ENCODE results near the gene UBE2E2. TPM values are rescaled to one million over a fixed set of nuclear protein-coding genes. Genes with fewer than 3 reads are reported as not detected.

Gene UBE2E2
- total RNA-seq, 1 experiment from 2014 or later, result 27.5 TPM

GRCh38 chr3:23275061-23275460 is 71.9 kb downstream of the UBE2E2 start:
- no peak for DNase-seq (ENCODE audit: low read depth)

DNA sequence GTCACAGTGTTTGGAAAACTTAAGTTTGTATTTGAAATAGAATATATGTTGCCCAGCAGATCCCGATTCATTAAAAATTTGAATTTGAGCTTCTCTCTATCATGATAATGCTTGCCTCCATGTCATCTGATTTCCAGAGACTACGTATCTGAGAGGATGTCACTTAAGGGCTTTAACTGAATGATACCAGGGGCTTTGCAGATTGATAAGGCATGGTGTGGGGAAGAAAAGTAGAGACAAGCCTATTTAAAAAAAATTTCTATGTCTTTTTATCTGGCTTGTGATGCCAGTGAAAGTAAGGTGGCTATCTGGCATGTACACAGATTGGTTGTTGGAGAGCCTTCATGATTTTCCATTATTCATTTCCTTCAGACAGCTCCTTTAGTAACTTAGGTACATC is 72.7 kb downstream of the UBE2E2 start:
- no peak for DNase-seq (ENCODE audit: low read depth)

DNA sequence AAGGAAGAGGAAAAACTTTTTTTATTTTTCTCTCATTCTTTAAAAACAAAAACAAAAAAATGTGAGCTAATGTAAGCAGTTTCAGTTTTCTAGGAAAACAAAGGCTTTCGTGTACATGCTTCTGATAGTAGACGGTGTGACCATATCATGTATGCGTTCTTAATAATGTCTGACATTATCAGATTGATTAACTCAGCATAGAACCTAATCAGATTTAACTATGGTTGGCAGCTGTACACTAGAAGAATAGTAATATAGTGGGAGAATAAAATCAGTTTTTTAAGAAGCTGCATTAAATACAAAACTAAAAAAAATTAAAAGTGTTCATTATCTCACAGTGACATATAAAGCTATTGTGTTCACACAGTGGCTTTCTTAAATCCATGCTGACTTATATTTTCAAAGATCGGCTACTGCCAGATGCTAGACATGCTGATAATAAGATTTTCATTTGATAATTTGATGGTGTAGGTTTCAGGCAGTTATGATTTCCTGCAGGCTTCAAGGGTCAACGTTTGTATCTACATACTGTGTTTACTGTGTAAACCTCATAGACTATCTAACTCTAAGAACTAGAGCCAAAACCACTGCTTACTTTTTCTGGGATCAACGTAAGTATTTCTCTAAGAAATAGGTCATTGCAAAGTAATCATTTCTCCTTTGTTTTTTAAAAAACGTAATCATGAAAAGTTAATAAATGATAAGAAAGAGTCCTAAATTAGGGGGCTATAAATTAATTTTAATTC is 74.0 kb downstream of the UBE2E2 start:
- no peak for DNase-seq (ENCODE audit: low read depth)

- DNase-seq (ENCODE audit: low read depth), result no peak
These were observed 74.6 kb downstream of the UBE2E2 start for GRCh38 chr3:23277688-23278087.

- DNase-seq (ENCODE audit: low read depth), result no peak
These were observed 80.5 kb downstream of the UBE2E2 start for GRCh38 chr3:23283625-23284024.

DNA sequence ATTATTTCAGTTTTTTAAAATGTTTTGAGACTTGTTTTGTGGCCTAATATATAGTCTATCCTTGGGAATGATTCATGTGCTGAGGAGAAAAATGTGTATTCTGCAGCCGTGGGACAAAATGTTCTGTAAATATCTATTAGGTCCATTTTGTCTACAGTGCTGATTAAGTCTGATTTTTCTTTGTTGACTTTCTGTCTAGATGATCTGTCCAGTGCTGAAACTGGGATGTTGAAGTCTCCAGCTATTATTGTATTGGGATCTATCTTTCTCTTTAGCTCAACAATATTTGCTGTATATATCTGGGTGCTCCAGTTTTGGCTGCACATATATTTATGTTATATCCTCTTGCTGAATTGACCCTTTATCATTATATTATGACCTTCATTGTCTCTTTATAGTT is 85.2 kb downstream of the UBE2E2 start:
- DNase-seq (ENCODE audit: low read depth), result no peak

DNA sequence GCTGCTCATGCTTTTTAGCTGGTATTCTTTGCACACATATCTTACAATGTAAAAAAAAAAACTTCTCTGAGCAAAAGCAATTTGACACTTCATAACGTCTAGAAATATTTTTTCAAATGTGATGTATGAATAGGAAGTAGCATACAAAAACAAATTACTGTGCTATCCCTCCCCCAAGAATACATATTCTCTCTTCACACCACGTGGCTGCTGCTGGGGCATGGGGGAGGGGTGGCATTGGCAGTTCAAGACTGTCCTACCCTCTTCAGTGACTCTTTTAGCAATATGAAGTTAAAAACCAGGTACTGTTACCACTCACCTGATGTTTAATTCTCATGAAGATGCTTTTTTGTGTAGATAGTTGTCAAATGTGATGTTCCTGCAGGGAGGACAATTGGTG is 85.6 kb downstream of the UBE2E2 start:
- no peak for DNase-seq (ENCODE audit: low read depth)

GRCh38 chr3:23292432-23292831 is 89.3 kb downstream of the UBE2E2 start:
- DNase-seq (ENCODE audit: low read depth), result no peak

- DNase-seq (ENCODE audit: low read depth), result no peak
These were observed 91.8 kb downstream of the UBE2E2 start for GRCh38 chr3:23294770-23295387.

GRCh38 chr3:23301819-23302218 is 98.7 kb downstream of the UBE2E2 start:
- no peak for DNase-seq (ENCODE audit: low read depth)

- no peak for DNase-seq (ENCODE audit: low read depth)
These were observed 99.1 kb downstream of the UBE2E2 start for GRCh38 chr3:23302271-23302670.

DNA sequence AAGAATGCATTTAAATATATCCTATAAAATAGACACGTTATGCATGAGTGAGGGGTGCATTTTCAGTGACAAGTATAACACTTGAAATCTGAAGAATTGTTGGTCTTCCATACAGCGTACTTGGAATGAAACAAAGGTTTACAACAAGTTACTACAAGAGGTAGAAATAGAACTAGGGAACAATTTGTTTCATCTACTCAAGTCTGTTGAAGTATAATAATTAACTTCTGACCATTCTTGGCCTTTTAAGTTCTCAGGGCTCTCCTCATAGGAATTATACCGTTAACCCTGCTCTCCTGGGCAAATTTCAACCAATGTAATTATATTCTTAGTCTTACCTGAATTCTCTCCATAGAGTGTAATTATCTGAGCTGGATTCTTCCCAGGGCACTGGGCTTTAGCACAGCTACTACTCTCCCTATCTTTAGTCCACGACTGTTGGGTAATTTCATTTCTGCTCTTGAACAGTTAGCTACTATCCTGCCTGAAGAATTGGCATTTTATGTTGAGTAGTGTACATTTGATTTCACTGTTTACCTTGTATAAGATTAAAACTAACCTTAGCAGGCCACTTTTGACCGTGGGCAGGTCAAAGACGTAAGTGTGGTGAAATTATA is 100.6 kb downstream of the UBE2E2 start:
- DNase-seq (ENCODE audit: low read depth), result no peak

DNA sequence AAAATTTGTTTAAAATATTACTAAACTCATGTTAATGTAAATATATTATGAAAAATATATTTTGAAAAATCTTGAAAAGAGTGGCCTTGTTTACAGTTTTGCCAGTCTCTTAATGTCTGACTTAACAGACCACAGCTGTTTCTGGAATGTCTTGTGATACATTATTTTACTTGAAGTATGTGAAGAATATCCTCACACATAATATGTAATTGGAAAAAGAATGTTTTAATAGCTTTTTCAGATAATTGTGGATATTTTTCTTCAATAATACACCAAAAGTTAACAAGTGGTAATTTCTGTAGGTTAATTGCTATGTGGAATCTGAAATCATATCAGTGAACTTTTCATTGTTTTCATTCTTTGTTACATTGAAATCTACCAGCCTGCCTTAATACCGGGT is 101.3 kb downstream of the UBE2E2 start:
- DNase-seq (ENCODE audit: low read depth), result no peak

GRCh38 chr3:23308986-23309625 is 106.0 kb downstream of the UBE2E2 start:
- DNase-seq (ENCODE audit: low read depth), result peak; percentile 52

DNA sequence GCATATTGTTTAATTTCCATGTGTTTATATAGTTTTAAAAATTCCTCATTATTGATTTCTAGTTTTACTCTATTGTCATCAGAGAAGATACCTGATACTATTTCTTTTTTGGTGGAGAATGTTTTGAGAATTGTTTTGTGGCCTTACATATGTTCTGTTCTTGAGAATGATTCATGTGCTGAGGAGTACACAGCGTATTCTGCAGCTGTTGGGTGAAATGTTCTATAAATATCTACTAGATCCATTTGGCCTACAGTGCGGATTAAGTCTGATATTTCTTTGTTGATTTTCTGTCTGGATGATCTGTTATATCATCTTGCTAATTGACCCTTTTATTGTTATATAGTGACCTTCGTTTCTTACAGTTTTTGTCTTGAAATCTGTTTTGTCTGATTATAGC is 109.7 kb downstream of the UBE2E2 start:
- DNase-seq (ENCODE audit: low read depth), result no peak

DNA sequence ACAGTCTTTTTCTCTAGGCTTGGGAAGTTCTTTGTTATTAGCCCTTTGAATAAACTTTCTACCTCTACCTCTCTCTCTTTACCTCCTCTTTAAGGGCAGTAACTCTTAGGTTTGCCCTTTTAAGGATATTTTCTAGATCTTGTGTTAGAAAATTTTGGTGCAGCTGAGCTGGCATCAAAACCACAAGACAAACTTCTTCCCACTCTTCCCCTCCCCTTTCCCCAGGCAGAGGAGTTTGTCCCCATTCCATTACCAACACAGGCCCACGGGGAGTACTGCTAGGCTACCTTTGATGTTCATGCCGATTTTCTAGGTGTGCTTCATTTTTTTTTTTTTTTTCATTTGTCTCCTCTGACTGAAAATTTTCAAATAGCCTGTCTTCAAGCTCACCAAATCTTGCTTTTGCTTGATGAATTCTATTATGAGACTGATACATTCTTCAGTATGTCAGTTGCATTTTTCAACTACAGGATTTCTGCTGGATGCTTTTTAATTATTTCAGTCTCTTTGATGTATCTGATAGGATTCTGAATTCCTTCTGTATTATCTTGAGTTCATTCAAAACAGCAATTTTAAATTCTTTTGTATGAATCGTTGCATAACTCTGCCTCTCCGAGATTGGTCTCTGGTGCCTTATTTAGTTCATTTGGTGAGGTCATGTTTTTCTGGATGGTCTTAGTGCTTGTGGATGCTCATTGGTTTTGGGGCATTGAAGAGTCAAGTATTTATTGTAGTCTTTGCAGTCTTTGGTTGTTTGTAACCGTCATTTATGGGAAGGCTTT is 112.0 kb downstream of the UBE2E2 start:
- peak; percentile 8 for DNase-seq (ENCODE audit: low read depth)

GRCh38 chr3:23316924-23317323 is 113.8 kb downstream of the UBE2E2 start:
- DNase-seq (ENCODE audit: low read depth), result no peak

- DNase-seq (ENCODE audit: low read depth), result peak; percentile 38
These were observed 116.5 kb downstream of the UBE2E2 start for GRCh38 chr3:23319366-23320312.

DNA sequence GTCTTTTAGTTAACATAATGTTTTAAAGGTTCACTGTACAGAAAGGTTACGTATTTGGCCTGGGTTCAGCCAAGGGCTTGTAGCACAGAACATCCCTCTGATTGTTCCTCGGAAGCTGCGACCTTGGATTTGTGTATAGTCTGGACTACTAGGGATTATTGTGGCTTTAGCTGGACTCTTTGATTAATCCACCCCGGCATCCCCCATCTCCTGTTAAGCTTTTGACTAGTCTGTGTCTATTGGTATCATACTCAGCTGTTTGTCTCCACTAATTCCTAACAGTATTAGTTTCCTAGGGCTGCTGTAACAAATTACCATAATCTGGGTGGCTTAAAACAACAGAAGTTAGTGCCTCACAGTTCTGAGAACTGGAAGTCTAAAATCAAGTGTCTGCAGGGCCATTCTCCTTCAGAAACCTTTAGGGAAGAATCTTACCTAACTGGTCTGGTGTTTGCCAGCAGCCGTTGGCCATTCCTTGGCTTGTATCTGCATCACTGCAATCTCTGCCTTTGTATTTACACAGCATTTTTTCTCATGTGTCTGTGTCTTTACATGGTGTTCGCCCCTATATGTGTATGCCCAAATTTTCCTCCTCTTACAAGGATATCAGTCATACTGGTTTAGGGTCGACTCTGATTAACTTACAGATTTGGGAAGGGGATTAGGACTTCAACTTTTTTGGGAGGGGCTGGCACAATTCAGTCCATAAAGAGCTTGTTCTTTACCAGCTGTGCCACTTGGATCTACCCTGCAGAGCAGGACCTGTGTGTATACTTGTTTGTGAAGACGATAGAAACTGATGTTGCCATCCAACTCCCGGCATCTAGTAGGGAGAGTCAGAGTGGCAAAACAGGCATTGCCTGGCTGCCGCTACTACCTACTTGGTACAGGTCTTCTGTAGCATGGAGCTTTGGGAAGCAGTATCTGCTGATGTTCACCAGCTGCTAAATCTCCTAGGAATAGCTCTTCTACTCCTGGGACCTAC is 117.8 kb downstream of the UBE2E2 start:
- no peak for DNase-seq (ENCODE audit: low read depth)

Measured in HT1080 (cell line).